Fibroblast of skin of left biceps (primary cell): ENCODE data around the gene RCAN1.

ENCODE experiments used
- DNase-seq, 2 experiments: peaks; one replicate each; pipeline ENCODE4 v3.0.0-alpha.2; 2013; ENCODE audit warnings: low read depth in 2 of 2

RCAN1 gene

DNA sequence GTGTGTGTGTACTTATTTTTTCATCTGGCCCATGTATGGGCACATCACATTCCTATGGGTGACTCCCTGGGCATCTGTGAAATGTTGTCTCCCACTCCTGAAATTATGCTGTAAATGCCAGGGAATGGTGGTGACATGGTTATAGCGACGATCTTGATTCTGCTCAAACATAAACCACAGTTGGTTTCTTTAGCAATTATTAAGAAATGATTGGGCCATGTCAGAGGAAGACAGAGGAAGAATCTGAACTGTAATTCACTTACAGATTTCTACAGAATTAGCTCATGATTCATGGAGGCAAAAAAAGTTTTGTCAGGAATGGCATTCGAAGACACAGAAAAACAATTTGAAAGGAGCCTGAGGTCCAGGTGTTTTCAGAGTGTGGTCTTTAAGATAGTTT is 77.1 kb downstream of the RCAN1 start:
- no peak for DNase-seq

DNA sequence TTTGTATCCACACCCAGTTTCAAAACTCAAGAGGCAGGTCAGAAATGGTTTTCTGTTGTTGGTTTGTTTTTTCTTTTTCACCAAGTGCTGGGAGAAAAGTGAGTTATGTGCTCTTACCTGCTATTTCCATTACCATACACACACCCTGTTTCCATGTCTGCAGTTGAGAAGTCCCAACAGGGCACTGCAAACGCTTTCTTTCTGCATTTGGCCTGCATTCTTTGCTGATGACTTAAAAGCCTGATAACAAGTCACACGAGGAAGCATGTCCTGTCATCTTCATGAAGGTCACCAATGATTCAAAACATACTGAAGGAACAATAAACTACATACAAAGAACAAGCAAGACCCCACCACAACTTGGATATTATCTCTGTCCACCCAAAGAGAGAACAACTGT is 78.1 kb downstream of the RCAN1 start:
- no peak for DNase-seq

DNA sequence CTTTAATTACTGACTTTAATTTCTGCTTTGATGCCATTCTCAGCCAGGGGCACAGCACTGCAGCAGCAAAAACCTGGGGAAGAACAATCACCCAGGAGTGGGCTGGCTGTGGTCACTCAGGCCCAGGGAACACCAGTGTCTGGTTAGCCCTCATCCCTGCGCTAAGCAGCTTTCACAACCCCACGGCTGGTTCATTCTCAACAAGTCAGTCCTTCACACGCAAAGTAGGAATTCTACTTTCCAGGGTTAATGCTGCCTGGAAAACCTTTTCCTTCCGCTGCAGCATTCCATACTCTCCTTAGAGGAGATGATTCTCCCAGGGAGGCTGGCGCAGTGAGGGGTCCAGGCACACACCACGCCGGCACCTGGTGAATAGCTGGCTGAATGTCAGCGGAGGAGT is 78.6 kb downstream of the RCAN1 start:
- DNase-seq: no peak

DNA sequence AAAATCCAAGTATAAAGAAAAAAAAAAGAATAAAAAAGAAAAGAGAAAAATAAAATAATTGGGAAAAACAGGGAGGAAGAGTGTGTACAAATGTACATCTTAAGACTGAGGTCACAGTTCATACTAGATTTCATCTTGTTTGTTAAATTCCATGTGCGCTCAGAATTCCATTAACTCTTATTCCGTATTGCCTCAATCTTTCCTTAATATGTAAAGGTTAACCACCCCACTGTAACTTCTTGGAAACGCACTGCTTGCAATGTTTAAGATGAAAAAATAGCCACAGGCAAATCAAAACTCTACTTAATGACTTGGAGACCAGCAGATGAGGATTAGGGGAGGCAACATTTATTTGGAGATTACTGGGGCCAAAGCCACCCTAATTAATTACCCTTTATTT is 79.0 kb downstream of the RCAN1 start:
- DNase-seq: no peak

DNA sequence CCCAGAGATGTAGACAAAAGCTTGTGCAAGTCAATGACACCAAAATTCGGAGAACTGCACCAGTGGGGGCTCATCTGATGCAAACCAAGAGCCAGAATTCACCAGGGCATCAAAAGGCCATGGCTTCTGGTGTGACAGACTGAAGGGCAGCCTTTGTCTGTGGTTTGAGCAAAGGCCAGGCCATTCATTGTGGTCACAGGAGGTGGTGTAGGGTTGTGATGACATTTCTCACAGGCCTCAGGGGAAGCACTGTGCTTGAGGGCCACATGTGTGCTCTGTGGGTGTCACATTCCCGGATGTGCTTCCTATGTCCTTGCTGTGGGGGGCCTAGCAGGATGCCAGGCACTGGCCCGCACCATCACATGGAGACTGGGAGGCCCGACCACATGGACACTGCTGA is 80.4 kb downstream of the RCAN1 start:
- no peak for DNase-seq

DNA sequence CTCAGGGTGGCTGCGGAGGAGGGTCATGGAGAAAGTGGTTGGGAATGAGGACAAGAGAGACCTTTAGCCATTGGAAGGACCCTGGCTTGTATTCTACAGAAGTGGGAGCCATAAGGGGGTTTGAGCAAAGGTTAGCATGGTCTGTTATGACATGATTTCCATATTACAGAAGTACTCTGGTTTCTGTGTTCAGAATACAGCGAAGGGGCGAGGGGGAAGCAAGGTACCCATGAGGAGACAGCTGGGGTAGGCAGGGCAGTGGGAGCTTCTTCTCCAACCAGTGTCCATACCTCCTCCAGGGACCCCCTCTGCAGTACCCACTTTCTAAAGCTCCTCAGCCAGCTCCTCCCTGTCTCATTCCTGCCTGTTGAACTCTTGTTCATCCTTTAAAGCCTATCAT is 81.0 kb downstream of the RCAN1 start:
- DNase-seq: no peak

DNA sequence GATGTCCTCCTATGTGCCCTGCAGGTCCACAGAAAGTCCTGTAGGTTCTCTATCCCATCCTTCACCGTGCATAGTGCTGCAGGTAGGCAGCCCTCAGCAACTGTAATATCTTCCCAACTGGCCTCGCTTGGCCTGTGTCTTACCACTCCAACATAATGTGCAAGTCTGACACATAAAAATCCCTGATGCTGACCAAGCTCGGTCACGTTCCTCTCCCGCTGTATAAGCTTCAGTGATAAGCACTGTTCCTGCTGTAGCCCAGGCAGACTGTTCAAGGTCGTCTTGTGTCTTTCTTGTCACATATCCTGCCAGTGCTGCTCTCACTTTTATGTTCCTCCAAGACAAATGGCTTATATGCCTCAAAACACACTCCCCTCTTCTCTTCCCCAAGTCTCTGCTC is 83.5 kb downstream of the RCAN1 start:
- DNase-seq: no peak

DNA sequence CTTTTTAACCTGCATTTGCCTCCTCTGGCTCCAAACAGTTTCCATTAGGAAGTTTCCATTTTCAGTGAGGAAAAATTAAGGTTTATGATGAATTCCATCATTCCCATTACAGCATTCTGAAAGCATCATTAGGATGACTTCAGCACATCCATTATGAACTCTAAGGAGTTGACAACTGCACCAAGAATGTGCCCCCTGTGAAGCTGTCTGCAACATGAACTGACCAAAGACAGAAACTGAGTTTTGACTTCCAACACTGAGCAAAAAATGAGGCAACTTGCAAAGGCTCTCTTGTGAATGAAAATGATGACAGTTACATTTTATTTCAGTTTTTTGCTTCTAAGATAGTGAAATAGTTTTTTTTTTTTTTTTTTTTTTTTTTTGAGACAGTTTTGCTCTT is 84.7 kb downstream of the RCAN1 start:
- DNase-seq: peak; percentile 83 to 85

DNA sequence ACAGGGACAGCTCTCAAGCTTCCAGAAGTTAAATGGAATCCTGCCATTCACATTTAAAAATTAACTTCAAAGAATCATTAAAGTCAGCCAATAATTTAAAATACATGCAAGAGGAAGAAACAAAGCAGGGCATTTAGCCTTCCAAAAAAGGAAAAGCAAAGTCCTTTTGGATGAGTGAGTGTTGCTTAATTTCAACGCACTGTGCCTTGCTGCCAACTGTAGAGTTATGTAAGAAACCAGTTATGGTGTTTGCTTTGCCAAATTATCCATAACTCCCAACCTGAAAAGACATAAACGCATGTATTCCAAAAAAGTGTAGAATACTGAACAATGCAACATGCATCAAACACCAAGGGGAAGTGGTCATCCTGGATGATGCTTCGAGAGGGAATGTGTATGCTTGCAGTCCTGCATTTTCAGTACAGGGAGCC is 86.8 kb downstream of the RCAN1 start:
- no peak for DNase-seq

DNA sequence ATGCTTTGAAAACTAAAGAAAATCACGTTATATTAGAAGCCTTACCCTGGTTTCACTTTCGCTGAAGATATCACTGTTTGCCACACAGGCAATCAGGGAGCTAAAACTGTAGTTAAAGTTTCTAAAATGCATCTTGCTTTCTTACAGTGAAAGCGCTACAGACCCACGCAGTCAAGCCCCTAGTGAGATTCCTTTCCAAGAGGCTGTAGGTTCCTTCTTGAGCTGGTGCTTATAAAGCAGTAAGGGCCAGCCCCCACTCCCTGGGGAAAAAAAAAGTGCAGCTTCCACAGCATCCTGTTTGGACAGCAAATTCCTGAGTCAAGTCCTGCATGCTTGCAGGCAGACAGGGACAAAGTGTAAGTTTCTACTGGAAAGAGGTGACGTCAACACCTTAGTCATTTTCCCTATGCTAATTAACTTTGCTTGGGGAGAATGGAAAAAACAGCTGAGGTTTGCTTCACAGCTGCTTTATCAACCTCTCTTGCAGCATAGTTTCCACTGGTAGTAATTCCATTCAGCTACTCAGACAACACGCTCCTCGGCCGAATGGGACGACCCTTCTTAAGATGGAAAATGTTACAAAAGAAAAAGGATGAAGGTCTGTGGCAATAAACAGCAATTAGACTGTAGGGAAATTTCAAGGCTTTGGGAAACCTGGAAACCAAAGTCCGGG is 88.2 kb downstream of the RCAN1 start:
- DNase-seq: peak; percentile 100

DNA sequence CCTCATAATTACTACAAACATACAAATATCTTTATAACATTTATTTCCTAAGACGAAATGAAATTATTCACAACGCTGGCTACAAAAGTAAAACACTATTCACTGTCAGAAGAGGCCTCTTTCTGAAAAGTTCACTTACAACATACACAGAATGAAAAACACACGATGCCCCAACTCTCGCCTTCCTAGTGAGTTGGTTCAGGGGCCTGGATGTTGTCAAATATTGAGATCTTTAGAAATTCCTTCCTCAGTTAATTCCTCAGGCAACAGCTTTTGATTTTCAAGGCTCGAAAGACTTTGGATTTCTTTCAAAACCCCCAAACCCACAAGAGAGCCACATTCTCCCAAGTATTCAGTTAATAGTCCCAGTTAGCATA is 88.7 kb downstream of the RCAN1 start:
- DNase-seq: no peak

DNA sequence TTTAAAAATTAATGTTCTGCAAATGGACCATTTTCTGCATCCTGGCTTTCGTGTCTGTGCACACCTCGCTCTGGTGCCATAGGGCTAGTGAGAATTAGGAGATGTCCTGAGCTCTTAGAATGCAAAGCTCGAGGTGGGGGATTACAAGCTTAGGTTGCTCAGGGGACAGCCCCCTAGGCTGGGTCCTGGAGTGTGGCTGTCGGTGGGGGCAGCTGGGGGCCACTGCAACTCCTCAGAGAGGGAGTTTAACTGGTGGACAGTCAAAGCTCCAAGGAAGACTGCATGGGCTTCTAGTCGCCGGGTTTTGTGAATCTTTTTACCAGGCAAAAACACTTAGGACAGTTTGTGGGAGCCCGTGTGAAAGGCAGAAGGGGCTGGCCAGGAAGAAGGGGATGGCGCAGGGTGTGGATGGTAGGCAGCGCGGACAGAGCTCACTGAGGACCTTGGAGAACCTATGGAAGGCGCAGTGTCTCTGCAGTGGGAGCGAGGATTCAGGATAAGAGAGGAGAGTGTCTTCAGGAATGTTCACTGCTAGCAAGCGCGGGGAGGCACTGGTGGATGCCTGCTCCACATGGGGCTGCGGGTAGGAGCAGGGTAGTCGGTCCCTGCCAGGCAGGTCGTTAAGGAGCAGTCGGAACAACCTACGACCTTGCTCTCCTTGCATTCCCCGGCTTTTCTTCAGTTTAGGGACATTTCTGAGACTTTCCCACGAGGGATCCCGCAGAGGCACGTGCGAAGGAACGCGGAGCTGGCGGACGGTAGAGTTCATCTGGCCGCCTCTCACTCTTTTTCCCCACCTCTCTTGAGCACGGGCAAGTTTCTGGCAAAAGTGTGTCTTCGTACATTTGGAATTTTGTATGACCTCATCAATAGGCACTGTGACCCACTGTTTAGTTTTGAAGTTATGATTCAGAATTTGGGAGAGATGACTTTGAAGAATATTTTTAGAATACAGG is 90.0 kb downstream of the RCAN1 start:
- no peak for DNase-seq

DNA sequence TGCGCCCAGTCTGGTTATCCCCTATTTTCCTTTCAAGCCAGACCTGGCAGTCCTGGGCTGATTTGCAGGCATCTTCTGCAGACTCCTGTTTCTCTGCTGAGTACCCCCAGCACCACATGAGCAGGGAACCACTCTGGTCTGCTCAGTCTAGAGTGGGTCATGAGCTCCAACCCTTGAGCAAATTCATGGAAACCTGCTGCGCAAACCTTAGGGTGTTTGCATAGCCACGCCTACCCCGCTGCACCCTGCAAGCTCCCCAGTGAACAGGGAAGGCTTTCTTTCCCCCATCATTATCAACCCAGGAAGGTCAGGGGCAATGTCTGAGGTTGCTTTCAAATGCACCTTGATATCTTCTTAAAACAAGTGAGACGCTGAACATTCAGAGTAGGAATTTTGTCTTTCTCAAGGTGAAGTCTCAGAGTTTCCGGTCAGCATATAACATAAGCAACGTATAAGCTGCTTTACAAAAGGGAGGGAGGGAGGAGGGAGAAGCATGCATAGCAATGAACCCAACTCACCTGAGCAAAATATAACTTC is 91.8 kb downstream of the RCAN1 start:
- no peak for DNase-seq

DNA sequence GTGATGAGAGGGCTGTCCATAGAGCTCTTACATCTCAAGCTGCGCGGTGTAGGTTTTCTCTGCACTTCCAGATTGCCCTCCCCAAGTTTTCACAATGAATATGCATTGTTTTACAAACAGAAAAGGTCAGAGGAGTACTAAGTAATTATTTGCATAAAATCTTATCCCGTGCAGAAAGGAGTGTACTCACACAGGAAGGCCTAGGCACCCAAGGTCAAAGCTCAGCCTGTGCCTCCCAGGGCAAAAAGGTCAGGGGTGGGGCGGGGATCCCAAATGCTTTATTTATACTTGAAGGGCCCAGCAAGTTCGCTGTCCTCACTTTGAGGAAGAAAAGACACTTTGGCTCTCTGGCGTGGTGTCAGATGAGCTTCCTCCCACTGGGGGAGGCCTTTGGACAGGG is 92.6 kb downstream of the RCAN1 start:
- no peak for DNase-seq

DNA sequence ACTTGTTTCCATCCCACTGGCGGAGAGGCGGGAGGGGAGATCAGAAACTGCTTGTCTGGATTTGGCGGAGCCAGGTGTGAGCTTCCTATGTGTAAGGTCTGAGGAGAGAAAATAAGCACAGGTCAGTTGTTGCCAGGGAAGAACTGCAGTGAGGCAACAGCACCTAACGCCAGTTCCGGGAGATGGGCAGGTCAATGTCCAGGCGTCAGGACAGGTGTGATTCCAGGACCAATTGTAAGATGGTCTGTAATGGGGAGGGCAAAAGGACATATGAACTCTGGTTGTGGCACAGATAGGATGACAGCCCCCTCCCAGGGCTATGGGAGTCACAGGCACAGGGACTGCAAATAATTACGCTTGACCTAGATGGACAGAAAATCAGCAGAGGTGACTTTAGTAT is 93.4 kb downstream of the RCAN1 start:
- no peak for DNase-seq

DNA sequence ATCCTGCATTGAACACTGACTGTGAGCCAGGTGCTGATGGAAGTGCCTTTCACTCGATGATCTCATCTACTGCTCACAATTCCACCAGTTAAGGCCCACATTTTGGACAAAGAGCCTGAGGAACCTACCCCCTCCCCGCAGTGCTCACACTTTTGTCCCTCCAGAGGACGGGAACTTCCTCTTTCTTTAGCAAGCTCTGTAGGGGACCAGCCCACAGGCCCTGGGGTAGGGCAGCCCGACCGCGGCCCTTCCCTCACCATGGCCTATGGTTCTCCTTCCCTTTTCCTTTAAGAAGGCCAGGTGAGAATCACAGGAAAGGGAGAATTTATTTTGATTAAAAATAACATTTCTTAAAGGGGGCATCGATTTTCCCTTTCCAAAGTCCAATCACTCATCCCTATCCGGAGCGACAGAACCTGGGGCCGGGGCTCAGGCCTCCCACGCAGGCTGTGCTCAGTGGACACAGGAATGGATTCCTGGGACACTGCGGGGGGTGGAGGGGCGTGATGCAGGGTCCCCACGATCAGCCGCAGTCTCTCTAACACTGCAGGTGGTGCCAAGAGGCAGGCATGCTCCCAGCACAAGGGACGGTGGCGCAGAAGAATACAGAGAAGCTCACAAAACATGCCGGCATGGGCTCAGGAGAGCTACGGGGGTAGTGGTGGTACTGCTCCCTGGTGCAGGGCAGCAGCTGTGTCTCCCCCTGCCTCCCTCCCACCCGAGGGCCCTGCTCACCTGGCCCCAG is 94.0 kb downstream of the RCAN1 start:
- no peak for DNase-seq

DNA sequence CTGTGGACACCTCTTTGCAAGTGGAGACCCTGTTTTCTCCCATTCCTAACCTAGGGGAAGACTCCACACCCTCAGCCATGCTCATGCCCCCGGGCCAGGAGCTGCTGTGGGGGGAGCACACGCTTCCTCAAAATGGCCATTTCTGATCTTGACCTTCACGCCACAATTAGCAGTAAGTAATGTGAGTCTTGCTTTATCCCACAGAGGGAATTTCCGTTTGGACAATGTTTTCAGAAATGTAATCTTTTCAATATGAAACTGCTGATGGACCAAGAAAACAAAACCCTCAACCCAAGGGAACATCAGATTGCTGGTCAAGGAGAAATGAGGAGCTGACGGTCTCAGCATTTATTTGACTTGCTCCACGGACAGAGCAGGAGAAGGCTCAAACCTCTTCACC is 94.6 kb downstream of the RCAN1 start:
- no peak for DNase-seq

DNA sequence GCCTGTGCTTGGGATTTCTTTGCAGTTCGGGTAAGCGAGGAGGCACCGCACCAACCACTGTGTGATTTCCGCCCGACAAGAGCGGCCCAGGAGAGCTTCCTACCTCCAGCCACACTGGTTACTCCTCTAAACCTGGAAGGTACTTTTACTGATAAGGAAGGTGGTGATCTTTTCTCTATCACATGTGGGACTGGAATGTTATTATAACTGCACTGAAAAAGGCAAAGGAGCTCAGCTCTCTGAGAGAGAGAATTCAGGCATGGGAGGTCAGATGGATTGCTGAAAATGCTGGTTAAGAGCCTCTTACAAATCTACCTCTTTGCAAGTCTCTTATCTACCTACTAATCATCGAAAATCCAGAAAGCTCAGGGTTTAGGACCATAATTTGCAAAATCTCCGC is 95.2 kb downstream of the RCAN1 start:
- no peak for DNase-seq

DNA sequence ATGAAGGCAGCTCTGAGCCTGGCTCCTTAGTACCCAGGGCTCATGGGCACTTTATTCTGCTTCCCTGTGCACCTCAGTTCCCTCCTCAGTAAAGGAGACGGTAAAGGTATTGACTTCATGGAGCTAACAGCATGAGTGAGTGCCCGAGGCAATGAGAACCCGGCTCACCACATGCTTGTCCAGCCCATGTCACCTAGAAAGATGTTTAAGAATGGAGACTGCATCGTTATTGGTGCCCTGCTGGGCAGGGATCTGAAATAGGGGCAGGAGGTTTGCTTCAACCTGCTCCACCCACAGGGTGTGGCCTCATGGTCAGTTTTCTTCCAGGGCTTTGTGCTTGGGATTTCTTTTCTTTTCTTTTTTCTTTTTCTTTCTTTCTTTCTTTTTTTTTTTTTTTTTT is 95.9 kb downstream of the RCAN1 start:
- no peak for DNase-seq

DNA sequence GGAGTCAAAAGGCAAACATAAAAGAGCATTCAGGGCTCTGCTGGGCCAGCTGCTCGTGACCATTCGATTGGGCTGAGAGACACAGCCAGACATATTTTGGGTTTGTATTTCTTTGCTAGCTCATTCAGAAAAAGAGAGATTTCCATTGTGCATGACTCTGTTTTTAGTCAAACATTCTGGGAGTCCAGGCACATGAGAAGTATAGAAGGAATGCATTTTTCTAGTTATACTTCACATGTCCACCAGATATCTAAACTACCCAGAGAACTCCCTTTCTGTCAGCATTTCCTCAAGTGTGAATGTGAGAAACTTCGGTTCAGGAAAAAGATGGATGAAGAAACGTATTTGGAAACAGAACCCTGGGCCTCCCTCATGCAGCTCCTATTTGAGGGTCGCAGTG is 96.6 kb downstream of the RCAN1 start:
- DNase-seq: no peak

DNA sequence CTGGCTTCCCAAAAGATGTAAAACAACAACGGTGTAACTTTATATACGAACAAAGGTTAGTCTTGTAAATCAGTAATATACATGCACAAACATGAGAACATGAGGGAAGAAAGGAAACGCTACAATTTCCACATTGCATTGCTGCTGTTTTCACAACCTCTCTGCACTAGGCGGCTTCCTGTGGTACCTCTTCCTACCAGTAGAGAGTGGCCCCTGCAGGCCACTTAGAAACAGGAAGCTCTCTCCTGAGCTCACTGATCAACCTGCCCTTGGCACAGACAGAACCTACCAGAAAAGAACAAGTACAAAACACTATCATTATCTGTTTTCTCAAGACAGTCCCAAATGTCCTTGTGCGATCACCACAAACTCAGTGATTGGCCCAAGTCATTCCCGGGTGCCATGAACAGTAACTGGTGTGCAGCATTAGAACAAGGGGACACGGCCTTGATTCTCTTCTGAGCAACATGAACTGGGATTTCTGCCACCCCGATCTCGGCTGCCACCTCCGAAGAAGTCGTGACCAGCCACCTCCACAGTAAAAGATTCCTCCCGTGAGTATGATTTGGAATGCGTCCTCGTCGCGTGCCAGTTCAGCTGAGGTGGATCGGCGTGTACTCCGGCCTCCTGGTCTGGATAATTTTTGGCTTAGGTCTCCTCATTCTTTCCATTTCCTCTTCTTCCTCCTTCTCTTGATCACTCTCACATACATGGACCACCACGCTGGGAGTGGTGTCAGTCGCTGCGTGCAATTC is 97.2 kb downstream of the RCAN1 start:
- no peak for DNase-seq

DNA sequence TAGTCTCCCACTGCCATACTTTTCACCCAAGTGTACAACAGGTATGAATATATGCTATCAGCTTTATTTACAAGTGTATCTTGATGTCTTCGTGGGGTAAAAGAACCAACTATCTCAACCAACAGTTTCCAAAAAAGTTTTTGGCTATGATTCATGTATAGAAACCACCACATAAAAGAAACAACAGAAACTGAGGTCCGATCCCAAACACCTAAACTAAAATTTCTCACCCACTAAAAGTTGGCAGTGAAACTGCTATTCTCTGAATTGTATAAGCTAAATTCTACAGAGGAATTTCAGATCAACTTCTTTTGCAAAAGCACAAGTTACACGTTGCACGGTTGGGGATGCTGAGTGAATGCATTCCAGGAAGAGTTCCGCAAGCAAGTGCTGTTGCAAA is 97.9 kb downstream of the RCAN1 start:
- DNase-seq: no peak
